ENCODE results near the gene TTC34.

The TTC34 gene

DNA sequence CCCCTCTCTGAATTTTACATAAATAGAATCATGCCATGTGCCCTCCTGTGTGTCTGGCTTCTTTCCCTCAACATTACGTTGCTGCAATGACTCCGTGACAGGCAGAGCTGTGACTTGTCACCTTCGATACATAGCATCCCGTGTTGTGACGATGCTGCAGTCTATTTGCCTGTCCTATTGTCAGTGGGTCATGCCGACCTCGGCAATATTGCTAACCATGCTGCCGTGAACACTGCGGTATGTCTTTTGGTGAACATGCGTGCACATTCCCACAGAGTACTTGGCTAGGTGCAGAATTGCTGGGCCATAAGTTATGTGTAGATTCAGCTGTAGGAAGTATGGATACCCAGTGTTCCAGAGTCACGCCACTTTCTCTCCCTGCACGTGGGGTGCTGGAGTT, 36.3 kb upstream of the TTC34 start:
- in situ Hi-C loops (cut with MboI; ENCODE audit: low pct_unique_long_range_greater_than_20kb, low sequenced_read_pairs, unreplicated experiment): no loop called here
- TF ChIP-seq, protein P1, sequence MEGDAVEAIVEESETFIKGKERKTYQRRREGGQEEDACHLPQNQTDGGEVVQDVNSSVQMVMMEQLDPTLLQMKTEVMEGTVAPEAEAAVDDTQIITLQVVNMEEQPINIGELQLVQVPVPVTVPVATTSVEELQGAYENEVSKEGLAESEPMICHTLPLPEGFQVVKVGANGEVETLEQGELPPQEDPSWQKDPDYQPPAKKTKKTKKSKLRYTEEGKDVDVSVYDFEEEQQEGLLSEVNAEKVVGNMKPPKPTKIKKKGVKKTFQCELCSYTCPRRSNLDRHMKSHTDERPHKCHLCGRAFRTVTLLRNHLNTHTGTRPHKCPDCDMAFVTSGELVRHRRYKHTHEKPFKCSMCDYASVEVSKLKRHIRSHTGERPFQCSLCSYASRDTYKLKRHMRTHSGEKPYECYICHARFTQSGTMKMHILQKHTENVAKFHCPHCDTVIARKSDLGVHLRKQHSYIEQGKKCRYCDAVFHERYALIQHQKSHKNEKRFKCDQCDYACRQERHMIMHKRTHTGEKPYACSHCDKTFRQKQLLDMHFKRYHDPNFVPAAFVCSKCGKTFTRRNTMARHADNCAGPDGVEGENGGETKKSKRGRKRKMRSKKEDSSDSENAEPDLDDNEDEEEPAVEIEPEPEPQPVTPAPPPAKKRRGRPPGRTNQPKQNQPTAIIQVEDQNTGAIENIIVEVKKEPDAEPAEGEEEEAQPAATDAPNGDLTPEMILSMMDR (IDR thresholded peaks at IDR 0.05; ENCODE audit: extremely low read depth, insufficient read depth, missing control alignments): no peak
- DNase-seq (ENCODE audit: low spot score): no peak

DNA sequence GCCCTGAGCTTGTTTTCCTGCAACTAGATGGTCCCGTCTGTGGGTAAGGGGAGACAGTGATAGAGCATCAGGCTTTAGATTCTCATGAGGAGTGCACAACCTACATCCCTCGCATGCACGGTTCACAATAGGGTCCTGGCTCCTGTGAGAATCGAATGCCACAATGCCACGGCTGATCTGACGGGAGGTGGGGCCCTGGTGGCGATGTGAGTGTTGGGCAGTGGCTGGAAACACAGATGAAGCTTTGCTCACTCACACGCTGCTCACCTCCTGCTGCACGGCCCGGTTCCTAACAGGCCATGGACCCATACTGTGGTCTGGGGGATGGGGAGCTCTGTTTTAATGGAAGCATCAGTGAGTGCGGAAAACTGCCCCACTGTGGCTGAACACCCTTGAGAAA, 35.8 kb upstream of the TTC34 start:
- TF ChIP-seq, protein P1 (IDR thresholded peaks at IDR 0.05; ENCODE audit: extremely low read depth, insufficient read depth, missing control alignments): no peak
- no peak for DNase-seq (ENCODE audit: low spot score)
- in situ Hi-C loops (cut with MboI; ENCODE audit: low pct_unique_long_range_greater_than_20kb, low sequenced_read_pairs, unreplicated experiment): no loop called here

DNA sequence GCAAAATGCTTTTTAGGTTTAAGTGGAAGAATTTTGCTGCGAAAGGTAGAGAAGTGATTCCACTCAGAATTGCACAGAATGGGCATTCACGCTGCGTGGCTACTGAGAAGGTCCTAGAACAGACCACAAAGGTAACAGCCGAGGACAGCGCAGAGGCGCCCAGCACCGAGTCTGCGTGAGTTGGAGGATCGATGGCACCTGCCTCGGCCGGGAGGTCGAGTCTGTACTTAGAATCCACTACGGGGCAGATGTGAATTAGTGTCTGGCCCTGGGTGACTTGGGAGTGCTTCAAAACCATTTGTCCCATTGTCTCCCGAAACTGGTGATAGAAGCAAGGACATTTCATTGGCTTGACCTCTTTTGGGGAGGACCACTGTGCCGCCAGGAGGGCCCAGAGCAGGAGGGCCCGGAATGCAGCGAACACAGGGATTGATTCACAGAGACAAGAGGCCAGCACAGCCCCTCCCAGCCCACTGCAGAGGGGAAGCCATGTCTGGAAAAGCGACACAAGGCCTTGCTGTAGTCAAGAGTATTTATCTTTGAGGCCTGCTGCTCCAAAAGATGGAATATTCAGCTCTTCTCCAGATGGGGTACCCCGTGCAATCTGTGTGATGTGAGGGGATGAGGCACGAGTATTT, 35.0 kb upstream of the TTC34 start:
- DNase-seq (ENCODE audit: low spot score): no peak
- TF ChIP-seq, protein P1 (IDR thresholded peaks at IDR 0.05; ENCODE audit: extremely low read depth, insufficient read depth, missing control alignments): no peak
- in situ Hi-C loops (cut with MboI; ENCODE audit: low pct_unique_long_range_greater_than_20kb, low sequenced_read_pairs, unreplicated experiment): no loop called here

DNA sequence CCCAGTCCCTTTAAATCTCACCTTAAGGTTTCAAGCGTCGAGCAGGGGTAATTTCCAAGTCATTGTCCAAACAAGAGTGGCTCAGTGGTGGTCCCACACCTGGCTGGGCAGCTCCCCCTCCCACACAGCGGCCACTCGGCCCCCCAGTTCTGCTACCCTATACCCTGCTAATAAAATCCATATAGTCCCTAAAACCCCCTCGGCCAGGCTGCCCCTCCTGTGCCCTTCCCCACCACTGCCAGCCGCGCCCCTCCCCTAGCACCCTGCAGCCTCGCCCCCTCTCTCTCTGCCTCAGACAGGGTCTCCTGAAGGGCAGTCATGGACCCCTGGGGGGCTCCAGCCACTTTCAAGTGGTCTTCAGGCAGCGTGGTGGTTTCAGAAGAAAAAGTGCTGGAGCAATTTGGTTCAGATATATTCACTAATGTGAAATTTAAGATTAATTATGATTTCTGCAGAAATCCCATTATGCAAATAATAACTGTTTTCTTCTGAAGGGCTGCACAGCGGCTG, 34.2 kb upstream of the TTC34 start:
- no peak for DNase-seq (ENCODE audit: low spot score)
- TF ChIP-seq, protein P1 (IDR thresholded peaks at IDR 0.05; ENCODE audit: extremely low read depth, insufficient read depth, missing control alignments): no peak
- in situ Hi-C loops (cut with MboI; ENCODE audit: low pct_unique_long_range_greater_than_20kb, low sequenced_read_pairs, unreplicated experiment): no loop called here

DNA sequence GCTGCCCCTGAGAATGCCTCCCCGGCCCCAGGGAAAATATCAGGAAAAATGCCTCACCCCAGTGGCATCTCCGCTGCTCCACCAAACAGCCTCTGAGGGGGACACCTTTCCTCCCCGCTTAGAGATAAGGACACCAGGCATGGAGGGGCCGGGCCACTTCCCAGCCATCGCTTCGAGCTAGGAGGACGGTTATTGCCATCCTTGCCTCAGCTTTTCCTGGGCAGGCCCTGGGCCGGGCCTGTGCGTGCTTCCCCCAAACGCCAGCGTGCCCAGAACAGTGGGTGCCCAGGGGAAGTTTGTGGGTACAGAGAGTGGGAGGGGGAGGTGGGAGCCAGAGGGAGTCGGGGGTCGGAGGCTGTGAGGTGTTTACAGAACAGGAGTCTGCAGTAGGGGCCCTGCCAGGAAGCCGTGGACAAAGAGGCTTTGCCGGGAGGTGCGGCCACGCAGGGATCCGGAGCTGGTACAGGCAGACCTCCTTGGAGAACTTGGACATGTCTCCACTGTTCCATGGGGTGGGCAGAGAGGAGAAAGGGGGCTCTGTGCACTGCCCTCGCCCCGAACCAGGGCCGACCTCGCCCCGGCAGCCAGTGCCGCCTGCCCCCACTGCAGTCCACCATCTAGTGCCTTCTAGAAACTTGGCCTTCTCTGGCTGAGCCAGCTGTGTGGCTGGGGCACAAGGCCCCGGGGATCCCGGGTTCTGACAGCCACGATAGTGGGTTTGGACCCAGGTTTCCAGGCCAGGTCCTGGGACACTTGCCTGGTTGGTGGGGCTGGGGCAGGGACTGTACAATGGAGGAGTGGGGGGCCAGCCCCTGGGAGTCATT, 33.5 kb upstream of the TTC34 start:
- TF ChIP-seq, protein P1 (IDR thresholded peaks at IDR 0.05; ENCODE audit: extremely low read depth, insufficient read depth, missing control alignments): no peak
- no peak for DNase-seq (ENCODE audit: low spot score)
- in situ Hi-C loops (cut with MboI; ENCODE audit: low pct_unique_long_range_greater_than_20kb, low sequenced_read_pairs, unreplicated experiment): no loop called here

DNA sequence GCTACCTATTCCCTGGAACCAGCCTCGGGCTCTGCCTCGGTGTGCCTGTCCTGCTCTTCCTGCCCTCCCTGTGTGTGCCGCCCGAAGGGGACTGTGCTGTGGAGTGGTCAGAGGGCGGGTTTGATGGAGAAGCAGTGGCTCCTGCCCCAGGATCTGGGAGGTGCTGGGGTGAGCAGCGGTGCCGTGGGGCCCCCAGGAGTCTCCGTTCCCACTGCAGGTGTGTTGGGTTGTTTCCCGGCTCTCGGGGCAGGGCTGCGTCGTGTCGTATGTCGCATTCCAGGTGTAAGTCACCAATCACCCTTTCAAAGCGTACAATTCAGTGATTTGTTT, 32.6 kb upstream of the TTC34 start:
- DNase-seq (ENCODE audit: low spot score): no peak
- TF ChIP-seq, protein P1 (IDR thresholded peaks at IDR 0.05; ENCODE audit: extremely low read depth, insufficient read depth, missing control alignments): no peak
- in situ Hi-C loops (cut with MboI; ENCODE audit: low pct_unique_long_range_greater_than_20kb, low sequenced_read_pairs, unreplicated experiment): no loop called here

Measured in GM13977 (cell line).